Measurements from ENCODE around the gene ALOX5.
"Not testable (repeated sequence)": the region's sequence is repeated elsewhere in the genome, so short reads cannot be mapped to it uniquely, and the experiment has no call there.

The ALOX5 gene

DNA sequence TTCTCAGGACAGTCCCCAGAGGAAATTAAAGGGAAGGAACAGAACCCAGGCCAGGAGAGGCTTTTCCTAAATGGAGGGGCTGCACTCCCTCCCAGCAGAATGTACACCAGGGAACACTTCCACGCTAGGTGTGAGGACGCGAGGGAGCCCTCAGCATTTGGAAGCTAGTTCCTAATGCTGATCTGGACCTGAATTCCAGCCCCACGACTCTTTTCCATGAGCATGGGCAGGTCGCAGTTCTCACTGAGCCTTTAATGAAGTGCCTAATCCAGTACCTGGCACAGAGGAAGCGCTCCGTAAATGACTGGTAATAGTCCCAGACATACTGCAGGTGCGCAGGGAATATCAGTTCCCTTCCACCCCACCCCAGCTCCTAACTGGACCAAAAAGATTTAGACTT, 1.1 kb downstream of the ALOX5 start:
- DNase-seq = no peak

GRCh38 chr10:45375716-45376231, 1.8 kb downstream of the ALOX5 start:
- DNase-seq = no peak

- DNase-seq = peak in 1 of 2 donors; percentile 62
Measured at GRCh38 chr10:45376371-45376801, 2.4 kb downstream of the ALOX5 start.

DNA sequence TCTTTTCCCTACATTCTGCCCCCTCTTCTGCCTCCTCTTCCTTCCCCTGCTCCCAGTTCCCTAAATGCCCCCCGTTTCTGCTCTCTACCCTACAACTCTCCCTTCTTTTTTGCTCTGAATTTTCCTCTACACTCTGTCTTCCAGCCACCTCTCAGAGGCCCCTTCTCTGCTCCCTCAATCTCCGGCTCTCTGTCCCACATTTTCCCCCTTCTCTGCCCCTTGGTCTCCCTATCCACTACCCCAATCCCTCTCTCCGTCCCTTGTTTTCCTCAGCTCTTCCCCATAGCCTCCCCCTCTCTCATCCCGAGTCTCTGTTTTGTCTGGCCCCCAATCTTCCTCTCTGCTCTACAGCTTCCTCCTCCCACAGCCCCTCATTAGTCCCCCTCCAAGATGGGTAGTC, 3.3 kb downstream of the ALOX5 start:
- no peak for DNase-seq

GRCh38 chr10:45377858-45378257, 3.8 kb downstream of the ALOX5 start:
- DNase-seq = no peak

- no peak for DNase-seq
Measured at GRCh38 chr10:45378914-45379726, 5.1 kb downstream of the ALOX5 start.

DNA sequence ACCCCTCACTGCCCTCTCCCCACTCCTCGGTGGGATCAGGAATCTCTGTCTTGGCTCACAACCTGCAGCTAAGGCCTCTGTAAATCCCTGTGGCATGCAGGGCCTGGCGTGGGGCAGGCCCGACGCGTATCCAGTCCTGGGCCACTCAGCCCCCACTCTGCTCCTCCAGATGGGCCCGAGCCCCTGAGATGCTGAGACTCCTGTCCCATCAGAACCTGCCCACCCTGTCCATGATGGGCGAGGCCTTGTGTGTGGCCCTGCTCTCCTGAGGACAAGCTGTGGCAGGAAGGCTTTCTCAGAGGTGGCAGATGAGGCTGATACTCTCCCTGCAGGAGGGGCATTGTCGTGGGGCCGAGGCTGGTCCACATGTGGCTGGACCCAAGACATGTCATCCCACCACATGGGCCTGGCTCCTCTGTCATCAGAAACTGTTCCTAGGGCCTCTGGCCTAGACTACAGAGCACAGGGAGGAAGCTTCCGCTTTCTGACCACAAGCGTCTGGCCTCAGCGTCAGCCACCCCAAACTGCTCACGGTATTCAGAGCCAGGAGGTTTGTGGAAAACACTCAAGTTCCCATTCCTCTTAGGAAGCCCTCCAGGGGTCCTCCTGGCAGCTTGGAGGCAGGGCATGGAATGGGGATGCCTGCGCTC, 6.0 kb downstream of the ALOX5 start:
- DNase-seq = no peak

DNA sequence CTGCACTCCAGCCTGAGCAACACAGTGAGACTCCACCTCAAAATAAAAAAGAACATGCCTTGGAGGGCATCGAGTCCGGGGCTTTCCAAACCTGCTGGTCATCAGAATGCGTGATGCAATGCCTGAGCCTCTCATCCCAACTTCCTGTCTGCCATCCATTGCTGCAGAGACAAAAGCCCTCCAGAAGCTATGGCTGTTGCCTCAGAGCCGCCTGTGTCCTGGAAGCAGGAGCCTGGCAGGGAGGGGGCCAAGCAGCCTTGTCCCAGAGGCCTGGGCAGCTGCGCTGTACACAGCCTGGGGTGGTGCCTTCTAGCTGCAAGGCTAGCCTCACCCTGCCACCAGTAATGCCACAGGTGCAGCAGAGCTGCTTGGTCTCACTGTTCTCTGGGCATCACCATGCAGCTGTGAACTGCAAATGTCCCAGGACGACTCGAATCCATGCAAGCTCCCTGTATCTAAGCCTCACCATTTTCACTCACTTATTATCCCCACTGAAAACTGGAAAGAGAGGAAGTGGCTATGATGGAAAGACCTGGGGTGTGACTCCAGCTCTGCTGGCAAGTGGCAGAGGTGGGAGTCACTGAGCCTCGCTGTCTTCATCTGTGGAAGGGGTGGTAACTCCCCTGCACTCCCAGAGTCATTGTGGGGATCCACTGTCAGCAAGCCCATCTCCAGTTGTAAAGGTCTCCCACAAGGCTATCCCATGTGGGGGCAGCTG, 7.0 kb downstream of the ALOX5 start:
- no peak for DNase-seq

- no peak for DNase-seq
Measured at GRCh38 chr10:45382591-45382990, 8.6 kb downstream of the ALOX5 start.

- DNase-seq = no peak
Measured at GRCh38 chr10:45383682-45384330, 9.8 kb downstream of the ALOX5 start.

DNA sequence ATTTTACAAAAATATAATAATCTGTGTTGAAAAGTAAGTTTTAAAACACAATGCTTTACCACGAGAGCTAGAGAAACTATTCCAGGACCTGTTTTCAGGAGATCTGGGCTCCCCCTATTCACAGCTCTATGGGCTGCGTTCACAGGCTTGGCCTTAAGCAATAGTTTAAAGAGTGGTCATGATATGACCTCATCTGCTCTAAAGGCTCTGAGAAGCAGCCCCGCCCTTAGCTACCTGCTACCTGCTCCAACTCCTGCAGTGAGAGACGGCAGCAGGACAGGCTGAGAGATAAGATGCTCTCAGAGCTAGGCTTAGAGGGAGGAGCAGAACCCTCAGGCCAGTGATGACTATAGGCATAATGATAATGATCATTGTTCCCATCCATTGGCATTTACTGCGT, 12.6 kb downstream of the ALOX5 start:
- no peak for DNase-seq

- DNase-seq = no peak
Measured at GRCh38 chr10:45387096-45387893, 13.3 kb downstream of the ALOX5 start.

DNA sequence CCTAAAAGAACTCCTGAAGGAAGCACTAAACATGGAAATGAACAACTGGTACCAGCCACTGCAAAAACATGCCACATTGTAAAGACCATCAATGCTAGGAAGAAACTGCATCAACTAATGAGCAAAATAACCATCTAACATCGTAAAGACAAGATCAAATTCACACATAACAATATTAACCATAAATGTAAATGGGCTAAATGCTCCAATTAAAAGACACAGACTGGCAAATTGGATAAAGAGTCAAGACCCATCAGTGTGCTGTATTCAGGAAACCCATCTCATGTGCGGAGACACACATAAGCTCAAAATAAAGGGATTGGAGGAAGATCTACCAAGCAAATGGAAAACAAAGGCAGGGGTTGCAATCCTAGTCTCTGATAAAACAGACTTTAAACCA, 15.7 kb downstream of the ALOX5 start:
- not testable (repeated sequence) for DNase-seq

DNA sequence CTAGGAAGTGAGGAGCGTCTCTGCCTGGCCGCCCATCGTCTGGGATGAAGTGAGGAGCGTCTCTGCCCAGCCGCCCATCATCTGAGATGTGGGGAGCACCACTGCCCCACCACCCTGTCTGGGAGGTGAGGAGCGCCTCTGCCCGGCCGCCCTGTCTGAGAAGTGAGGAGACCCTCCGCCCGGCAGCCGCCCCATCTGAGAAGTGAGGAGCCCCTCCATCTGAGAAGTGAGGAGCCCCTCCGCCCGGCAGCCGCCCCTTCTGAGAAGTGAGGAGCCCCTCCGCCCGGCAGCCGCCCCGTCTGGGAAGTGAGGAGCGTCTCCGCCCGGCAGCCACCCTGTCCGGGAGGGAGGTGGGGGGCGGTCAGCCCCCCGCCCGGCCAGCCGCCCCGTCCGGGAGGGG, 17.6 kb downstream of the ALOX5 start:
- DNase-seq = not testable (repeated sequence)

- DNase-seq = no peak
Measured at GRCh38 chr10:45395554-45395953, 21.5 kb downstream of the ALOX5 start.

GRCh38 chr10:45398595-45398994, 24.6 kb downstream of the ALOX5 start:
- DNase-seq = no peak

DNA sequence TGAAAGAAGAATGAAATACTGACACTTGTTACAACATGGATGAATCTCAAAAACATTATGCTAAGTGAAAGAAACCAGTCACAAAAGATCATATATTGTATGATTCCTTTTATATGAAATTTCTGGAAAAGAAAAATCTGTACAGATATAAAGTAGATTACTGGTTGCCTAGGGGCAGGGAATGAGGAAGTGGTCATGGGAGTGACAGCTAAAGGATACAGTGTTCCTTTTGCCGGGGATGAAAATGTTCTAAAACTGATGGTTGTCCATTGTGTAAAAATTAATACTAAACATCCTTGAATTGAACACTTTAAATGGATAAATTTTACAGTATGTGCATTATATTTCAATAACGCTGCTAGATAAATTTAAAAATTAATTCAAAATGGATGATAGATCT, 25.1 kb downstream of the ALOX5 start:
- no peak for DNase-seq

- DNase-seq = no peak
Measured at GRCh38 chr10:45403151-45403550, 29.1 kb downstream of the ALOX5 start.

GRCh38 chr10:45404087-45404769, 30.2 kb downstream of the ALOX5 start:
- peak in 1 of 2 donors; percentile 98 for DNase-seq

DNA sequence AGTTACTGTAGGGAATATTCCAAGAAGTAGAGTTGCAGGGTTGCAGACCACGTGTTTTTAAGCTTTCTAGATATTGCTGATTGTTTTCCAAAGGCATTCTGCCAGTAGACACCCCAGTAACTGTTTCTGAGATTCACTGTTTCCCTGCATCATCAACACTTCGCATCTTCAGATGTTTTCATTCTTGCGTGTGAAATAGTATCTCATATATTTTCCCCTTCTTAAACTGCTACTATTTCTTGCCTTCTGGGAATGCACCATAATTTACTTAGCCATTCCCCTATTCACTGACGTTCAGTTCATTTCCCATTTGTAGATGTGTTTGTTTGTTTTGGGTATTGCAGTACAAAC, 30.7 kb downstream of the ALOX5 start:
- no peak for DNase-seq

DNA sequence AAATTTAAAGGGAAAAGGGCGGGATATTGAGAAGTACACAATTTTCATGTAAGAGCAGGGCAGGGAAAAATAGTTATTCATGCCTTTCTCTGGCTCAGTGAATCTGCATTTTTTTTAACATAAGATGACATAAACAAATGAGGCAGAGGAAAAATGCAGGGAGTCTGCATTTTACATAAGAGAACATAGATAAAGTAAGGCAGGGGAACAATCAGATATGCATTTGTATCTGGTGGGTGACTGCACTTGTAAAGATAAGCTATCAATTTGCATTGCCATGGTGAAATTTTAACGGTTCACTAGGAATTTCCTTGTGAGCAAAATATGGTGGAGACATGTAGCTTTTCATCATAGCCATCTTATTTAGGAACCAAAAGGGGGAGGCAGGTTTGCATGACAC, 33.5 kb downstream of the ALOX5 start:
- no peak for DNase-seq

All from bone marrow (tissue), 2 donors.